Gastroesophageal sphincter (tissue), 4 donors: ENCODE data around the gene ABCA5. TPM values are rescaled to one million over a fixed set of nuclear protein-coding genes. Genes with fewer than 3 reads are reported as not detected.

Experiments
- ATAC-seq: fragments of 150-250 bp; one replicate; pipeline ENCODE4 v1.9.1; 2016; ENCODE audit warnings: mild to moderate bottlenecking, moderate library complexity
- H3K27ac ChIP-seq, 4 donors: fragments of 200-600 bp; sonication (generic) in 3 of 4; 1 replicate in 3 of 4; 2 replicates in 1 of 4; pipeline ENCODE4 v1.5.1; 2016 to 2019
- H3K27me3 ChIP-seq: fragments of 200-600 bp; sonication (generic); one replicate; pipeline ENCODE4 v1.5.1; 2019
- H3K36me3 ChIP-seq, 2 donors: fragments of 200-600 bp; sonication (generic); one replicate each; pipeline ENCODE4 v1.5.1; 2019; ENCODE audit warnings: control low read depth in 1 of 2
- H3K4me1 ChIP-seq, 3 donors: fragments of 200-600 bp; sonication (generic); 1 replicate in 2 of 3; 2 replicates in 1 of 3; pipeline ENCODE4 v1.5.1; 2016 to 2019; ENCODE audit warnings: control low read depth in 2 of 3
- H3K4me3 ChIP-seq, 2 donors: fragments of 200-600 bp; sonication (generic); one replicate each; pipeline ENCODE4 v1.5.1; 2019; ENCODE audit warnings: mild to moderate bottlenecking in 1 of 2, moderate library complexity in 1 of 2
- H3K9me3 ChIP-seq, 3 donors: fragments of 200-600 bp; sonication (generic); one replicate each; pipeline ENCODE4 v1.5.1; 2017 to 2019; ENCODE audit warnings: control low read depth in 2 of 3
- CTCF ChIP-seq, 4 experiments: fragments of 200-600 bp in 2 of 4; fragments of 450-650 bp in 2 of 4; sonication (generic) in 1 of 4; IDR thresholded peaks; one replicate each; pipeline ENCODE4 v1.5.1; 2017 to 2019; ENCODE audit warnings: antibody characterized with exemption in 4 of 4, mild to moderate bottlenecking in 2 of 4, moderate library complexity in 2 of 4
- EP300 ChIP-seq: sonication (generic); formaldehyde crosslinking; IDR thresholded peaks from one replicate; pipeline ENCODE4 v1.6.1; 2017; ENCODE audit warnings: antibody characterized with exemption, mild to moderate bottlenecking
- POLR2A ChIP-seq, 2 donors: fragments of 450-650 bp; IDR thresholded peaks; one replicate each; pipeline ENCODE4 v1.6.1; 2017; ENCODE audit warnings: antibody characterized with exemption in 2 of 2, mild to moderate bottlenecking in 2 of 2, moderate library complexity in 1 of 2
- POLR2AphosphoS5 ChIP-seq: sonication (generic); formaldehyde crosslinking; IDR thresholded peaks from one replicate; pipeline ENCODE4 v1.6.1; 2017; ENCODE audit warnings: antibody characterized with exemption
- WGBS, 2 donors: methylation state at CpG; one replicate each; pipeline ENCODE4 v1.1.5; 2018; ENCODE audit warnings: low coverage in 1 of 2; 5-methylcytosine and 5-hydroxymethylcytosine counted together
- total RNA-seq, 4 donors: library from RNA; depleted of rRNA; stranded (reverse); fragments of >200 nt; gene quantifications; one replicate each; pipeline ENCODE4 v1.1.0, GENCODE V29; 2016

ABCA5 gene
- total RNA-seq, 4 donors from 2014 or later = 9.4 to 42.0 (median 22.0) TPM

GRCh38 chr17:69342896-69343644 is 16.1 kb upstream of the ABCA5 start:
- ATAC-seq = no peak
- 36 to 63% methylated on average over 1 to 3 of the region's 3 CpGs for WGBS, 2 donors
- TF ChIP-seq CTCF (IDR thresholded peaks at IDR 0.05) (no peak), EP300 (no peak), POLR2A (IDR thresholded peaks at IDR 0.05) (no peak)

GRCh38 chr17:69339937-69340336 is 13.0 kb upstream of the ABCA5 start:
- no peak overlapping the region for H3K27ac ChIP-seq
- no peaks in the 10 kb centered on the region for H3K4me1 ChIP-seq
- no peaks in the 10 kb centered on the region for H3K27me3 ChIP-seq
- WGBS, 2 donors = 30 to 49% methylated on average over 3 of the region's 3 CpGs
- no peak for TF ChIP-seq POLR2AphosphoS5
- TF ChIP-seq POLR2A (IDR thresholded peaks at IDR 0.05) = no peak
- TF ChIP-seq EP300 = no peak
- TF ChIP-seq CTCF (IDR thresholded peaks at IDR 0.05) = no peak
- no peaks in the 10 kb centered on the region for H3K9me3 ChIP-seq
- ATAC-seq = no peak
- no peaks in the 10 kb centered on the region for H3K36me3 ChIP-seq
- H3K4me3 ChIP-seq = no peak overlapping the region

More at GRCh38 chr17:69342896-69343644, 16.1 kb upstream of the ABCA5 start:
- H3K4me1 ChIP-seq = no peaks in the 10 kb centered on the region
- no peak overlapping the region for H3K4me3 ChIP-seq
- H3K27me3 ChIP-seq = no peaks in the 10 kb centered on the region
- H3K27ac ChIP-seq = no peak overlapping the region
- H3K9me3 ChIP-seq = no peaks in the 10 kb centered on the region
- no peaks in the 10 kb centered on the region for H3K36me3 ChIP-seq

GRCh38 chr17:69336996-69337395 is 10.1 kb upstream of the ABCA5 start:
- H3K9me3 ChIP-seq = no peaks in the 10 kb centered on the region
- no peak overlapping the region for H3K27ac ChIP-seq
- no peaks in the 10 kb centered on the region for H3K4me1 ChIP-seq
- WGBS, 2 donors = 85 to 100% methylated on average over 1 of the region's 1 CpG
- H3K27me3 ChIP-seq = no peaks in the 10 kb centered on the region
- TF ChIP-seq EP300 (no peak), CTCF (IDR thresholded peaks at IDR 0.05) (no peak), POLR2AphosphoS5 (no peak), POLR2A (IDR thresholded peaks at IDR 0.05) (no peak)
- no peak overlapping the region for H3K4me3 ChIP-seq
- no peaks in the 10 kb centered on the region for H3K36me3 ChIP-seq
- no peak for ATAC-seq

GRCh38 chr17:69336580-69336979 is 9.6 kb upstream of the ABCA5 start:
- Histone ChIP-seq H3K9me3 (no peaks in the 10 kb centered on the region), H3K27ac (no peak overlapping the region), H3K4me3 (no peak overlapping the region), H3K36me3 (no peaks in the 10 kb centered on the region), H3K27me3 (no peaks in the 10 kb centered on the region), H3K4me1 (no peaks in the 10 kb centered on the region)
- ATAC-seq = no peak
- TF ChIP-seq CTCF (IDR thresholded peaks at IDR 0.05) (no peak), POLR2AphosphoS5 (no peak)

- 17 to 22% methylated on average over 2 of the region's 2 CpGs for WGBS, 2 donors
- H3K9me3 ChIP-seq = no peaks in the 10 kb centered on the region
- H3K36me3 ChIP-seq = no peaks in the 10 kb centered on the region
- H3K4me1 ChIP-seq = no peaks in the 10 kb centered on the region
- TF ChIP-seq POLR2A (IDR thresholded peaks at IDR 0.05) = no peak
- no peak for TF ChIP-seq EP300
- TF ChIP-seq POLR2AphosphoS5 = no peak
- TF ChIP-seq CTCF (IDR thresholded peaks at IDR 0.05) = peak in 3 of 4 experiments; percentile 43 to 53 (median 44)
- no peak for ATAC-seq
- no peak overlapping the region for H3K27ac ChIP-seq
- no peak overlapping the region for H3K4me3 ChIP-seq
- no peaks in the 10 kb centered on the region for H3K27me3 ChIP-seq
These were observed 8.1 kb upstream of the ABCA5 start for GRCh38 chr17:69335058-69335457.
